ENCODE measurements around the gene ADAM29.
"Not testable (repeated sequence)": the region's sequence is repeated elsewhere in the genome, so short reads cannot be mapped to it uniquely, and the experiment has no call there.

ADAM29 gene

DNA sequence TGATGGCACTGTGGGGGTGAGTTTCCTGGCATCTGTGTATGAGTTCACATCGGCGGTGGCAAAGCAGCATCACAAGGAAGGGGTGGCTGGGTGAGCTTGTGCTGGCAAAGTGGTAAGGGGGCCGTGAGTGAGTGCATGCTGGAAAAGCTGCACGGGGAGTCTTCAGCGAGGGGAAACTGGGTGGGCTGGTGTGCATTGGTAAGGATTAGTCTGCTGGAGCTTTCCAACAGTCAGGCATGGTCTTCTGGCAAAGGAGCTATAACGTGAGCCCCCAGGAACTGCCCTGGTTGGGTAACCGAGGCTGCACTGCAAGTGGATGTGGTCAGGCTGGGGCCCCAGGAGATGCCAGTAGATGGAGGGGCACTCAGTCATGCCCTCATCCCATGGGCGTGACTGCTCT is 30.7 kb downstream of the ADAM29 start:
- no peak for DNase-seq (ENCODE audit: low spot score)

DNA sequence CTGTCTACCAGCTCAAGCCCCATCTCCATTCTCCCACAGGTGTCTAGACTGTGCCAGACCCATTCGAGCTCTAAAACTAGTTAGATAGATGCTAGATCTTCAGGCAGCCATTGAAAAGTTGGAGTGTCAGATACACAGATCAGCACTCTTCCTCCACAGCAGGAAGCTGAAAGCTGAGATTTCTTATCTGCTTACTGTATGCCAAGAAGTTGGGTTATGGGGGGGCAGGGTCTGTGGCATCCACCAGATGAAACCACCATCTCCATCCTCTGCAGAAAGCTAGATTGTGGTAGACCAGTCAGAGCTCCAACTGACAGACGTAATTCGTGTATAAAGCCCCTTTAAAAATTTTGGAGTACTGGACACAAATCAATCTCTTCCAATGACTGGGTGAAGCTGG is 54.8 kb downstream of the ADAM29 start:
- no peak for DNase-seq (ENCODE audit: low spot score)

DNA sequence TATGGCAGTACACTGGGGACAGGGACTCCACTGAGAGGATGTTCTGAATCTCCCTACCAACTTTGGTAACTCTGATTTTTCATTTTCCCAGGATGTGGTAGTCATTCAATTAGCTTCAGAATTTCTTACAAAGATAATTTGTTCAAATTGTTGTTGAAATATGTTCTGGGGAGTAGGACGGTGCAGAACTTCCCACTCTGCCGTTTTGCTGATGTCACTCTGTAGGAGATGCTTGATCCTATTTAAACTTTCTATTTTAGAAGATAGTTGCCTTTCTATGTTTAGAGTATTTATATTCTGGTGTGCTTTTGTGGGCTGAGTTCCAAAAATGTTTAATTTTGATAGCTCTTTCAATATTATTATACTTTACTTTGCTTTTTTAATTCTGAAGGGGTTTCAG is 55.2 kb downstream of the ADAM29 start:
- DNase-seq (ENCODE audit: low spot score) = no peak

DNA sequence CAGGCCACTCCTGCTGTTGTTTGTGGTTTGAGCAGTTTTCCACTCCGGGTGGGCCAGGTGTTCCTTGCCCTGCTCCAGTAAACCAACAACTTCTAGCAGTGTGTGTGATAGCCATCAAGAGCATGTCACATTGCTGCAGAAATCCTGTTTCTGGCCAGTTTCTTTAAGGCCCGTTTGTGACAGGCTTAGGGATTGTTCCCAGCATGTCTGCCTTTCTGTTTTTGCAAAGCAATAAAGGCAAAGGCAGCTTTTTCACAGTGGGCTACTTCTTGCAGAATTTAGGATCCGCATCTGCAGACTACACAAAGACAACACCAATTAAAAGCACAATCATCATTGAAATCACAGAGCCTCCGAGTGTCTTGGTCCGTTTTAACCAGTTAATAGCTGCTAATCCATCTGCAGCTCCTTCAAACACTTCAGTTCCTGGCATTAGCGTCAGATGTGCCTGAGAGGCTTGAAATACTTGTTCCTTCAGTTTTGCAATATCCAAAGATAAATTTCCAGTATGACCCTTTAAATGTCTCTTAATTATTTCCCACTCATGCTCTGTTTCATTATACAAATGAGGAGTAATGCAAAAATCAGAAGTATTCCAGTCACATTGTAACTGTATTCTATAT is 65.1 kb downstream of the ADAM29 start:
- no peak for DNase-seq (ENCODE audit: low spot score)

DNA sequence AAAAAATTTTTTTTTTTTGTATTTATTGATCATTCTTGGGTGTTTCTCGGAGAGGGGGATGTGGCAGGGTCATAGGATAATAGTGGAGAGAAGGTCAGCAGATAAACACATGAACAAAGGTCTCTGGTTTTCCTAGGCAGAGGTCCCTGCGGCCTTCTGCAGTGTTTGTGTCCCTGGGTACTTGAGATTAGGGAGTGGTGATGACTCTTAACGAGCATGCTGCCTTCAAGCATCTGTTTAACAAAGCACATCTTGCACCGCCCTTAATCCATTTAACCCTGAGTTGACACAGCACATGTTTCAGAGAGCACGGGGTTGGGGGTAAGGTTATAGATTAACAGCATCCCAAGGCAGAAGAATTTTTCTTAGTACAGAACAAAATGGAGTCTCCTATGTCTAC is 65.7 kb downstream of the ADAM29 start:
- not testable (repeated sequence) for DNase-seq (ENCODE audit: low spot score)

DNA sequence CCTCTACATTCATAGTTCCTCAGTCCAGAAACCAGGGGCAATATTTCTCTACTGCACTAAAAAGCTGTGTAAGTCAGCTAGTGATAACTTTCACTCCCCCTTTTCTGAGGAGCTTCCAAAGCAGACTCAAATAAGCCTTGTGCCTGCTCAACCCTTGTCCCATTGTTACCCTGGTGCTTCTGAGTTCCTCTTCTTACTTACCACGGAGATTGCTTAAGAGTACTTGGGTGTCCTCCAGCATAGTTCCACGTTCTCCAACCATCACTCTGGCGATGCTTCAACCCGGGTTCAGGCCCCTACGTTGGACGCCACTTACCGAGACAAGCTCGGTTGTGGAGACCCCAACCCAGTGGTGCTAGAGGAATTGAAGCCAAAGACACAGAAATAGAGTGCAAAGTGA is 71.6 kb downstream of the ADAM29 start:
- no peak for DNase-seq (ENCODE audit: low spot score)

DNA sequence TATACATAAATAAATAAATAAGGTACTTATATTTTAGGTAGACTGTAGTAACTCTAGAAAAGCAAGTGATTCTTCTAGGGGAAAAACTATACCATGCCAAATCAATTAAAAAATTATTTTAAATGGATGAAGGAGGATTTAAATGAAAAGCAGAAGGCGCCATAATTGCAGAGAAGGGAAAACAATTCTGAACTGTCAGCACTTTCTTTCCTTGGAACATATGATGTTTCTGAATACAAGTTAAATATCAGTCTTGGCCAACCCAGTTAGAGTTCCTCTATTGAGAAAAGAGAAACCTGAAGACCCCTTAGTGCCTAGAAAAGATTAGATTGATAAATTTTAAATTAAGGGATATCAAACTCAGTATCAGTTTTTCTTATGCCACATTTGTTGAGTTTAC is 75.8 kb downstream of the ADAM29 start:
- DNase-seq (ENCODE audit: low spot score) = no peak

DNA sequence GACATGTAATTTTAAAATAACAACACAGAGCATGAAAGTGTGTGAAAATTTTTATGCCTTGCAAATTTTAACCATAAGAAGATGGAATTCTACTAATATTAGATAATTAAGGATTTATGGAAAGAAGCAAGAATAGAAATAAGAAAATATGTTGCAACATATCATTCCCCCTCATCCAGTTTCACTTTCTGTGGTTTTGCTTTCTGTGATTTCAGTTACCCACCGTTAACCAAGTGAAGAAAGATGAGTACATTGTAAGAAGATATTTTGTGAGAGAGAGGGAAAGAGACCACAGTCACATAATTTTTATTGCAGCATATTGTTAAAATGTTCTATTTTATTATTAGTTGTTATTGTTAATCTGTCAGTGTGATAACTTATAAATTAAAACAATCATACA is 77.9 kb downstream of the ADAM29 start:
- no peak for DNase-seq (ENCODE audit: low spot score)

DNA sequence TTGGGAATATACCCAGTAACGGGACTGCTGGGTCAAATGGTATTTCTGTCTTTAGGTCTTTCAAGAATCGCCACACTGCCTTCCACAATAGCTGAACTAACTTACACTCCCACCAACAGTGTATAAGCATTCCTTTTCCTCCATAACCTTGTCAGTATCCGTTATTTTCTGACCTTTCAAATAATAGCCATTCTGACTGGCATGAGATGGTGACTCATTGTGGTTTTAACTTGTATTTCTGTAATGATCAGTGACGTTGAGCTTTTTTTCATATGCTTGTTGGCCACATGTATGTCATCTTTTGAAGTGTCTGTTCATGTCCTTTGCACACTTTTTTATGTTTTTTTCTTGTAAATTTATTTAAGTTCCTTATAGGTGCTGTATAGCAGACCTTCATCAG is 81.2 kb downstream of the ADAM29 start:
- no peak for DNase-seq (ENCODE audit: low spot score)

DNA sequence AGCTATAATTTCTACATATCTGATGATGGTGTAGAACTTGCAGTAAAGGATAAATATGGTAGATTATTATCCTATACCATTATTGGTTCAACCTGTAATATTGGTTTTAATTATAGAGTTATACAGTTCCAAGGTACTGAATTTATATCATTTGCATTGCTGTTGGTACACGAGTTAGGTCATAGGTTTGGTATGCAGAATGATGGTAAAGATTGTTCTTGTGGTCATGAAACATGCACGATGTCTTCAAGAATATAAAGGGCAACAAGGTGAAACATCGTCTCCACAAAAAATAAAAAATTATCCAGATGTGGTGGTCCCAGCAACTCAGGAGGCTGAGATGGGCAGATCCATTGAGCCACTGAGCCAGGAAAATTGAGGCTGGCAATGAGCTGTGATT is 99.6 kb downstream of the ADAM29 start:
- DNase-seq (ENCODE audit: low spot score) = no peak

DNA sequence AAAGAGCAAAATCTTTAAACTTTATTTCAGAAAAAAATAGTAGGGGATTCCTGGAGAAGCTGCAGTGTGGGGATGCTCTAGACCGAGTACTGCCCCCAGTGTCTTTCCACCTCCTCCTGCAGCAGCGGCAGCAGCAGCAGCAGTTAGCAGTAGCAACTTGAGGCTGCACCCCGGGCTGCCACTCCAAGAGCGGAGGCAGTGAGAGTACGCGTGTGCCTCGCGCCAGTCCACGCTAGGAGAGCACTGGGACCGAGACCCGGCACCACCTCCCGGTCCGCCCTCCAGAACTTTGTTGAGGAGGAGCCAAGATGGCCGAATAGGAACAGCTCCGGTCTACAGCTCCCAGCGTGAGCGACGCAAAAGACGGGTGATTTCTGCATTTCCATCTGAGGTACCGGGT is 101.3 kb downstream of the ADAM29 start:
- DNase-seq (ENCODE audit: low spot score) = not testable (repeated sequence)
